ENCODE results near the gene CCDC171. TPM values are rescaled to one million over a fixed set of nuclear protein-coding genes. Genes with fewer than 3 reads are reported as not detected.
"Not testable (repeated sequence)": the region's sequence is repeated elsewhere in the genome, so short reads cannot be mapped to it uniquely, and the experiment has no call there.

CCDC171 gene
- total RNA-seq, 1 donor from 2014 or later = 2.9 TPM

- H3K27me3 ChIP-seq = no peaks in the 10 kb centered on the region
- no peaks in the 10 kb centered on the region for H3K4me1 ChIP-seq
- DNase-seq (ENCODE audit: extremely low spot score in 2 of 2) = no peak
- H3K27ac ChIP-seq = no peak overlapping the region
- no peaks in the 10 kb centered on the region for H3K36me3 ChIP-seq
- H3K9me3 ChIP-seq = no peaks in the 10 kb centered on the region
- intact Hi-C loops (cut with DNase I) = no loop called here
- TF ChIP-seq POLR2AphosphoS5 (IDR thresholded peaks at IDR 0.05; ENCODE audit: insufficient read depth in 1 of 2, low read depth in 1 of 2) (no peak), CTCF (IDR thresholded peaks at IDR 0.05) (no peak), POLR2A (IDR thresholded peaks at IDR 0.05) (no peak)
- no peak overlapping the region for H3K4me3 ChIP-seq
Measured at GRCh38 chr9:15696979-15697378, 144.1 kb downstream of the CCDC171 start.

- H3K36me3 ChIP-seq = no peaks in the 10 kb centered on the region
- no peaks in the 10 kb centered on the region for H3K27me3 ChIP-seq
- intact Hi-C loops (cut with DNase I) = no loop called here
- no peak for DNase-seq (ENCODE audit: extremely low spot score in 2 of 2)
- no peaks in the 10 kb centered on the region for H3K9me3 ChIP-seq
- no peak overlapping the region for H3K4me3 ChIP-seq
- TF ChIP-seq POLR2AphosphoS5 (IDR thresholded peaks at IDR 0.05; ENCODE audit: insufficient read depth in 1 of 2, low read depth in 1 of 2) (no peak), CTCF (IDR thresholded peaks at IDR 0.05) (no peak), POLR2A (IDR thresholded peaks at IDR 0.05) (no peak)
- no peak overlapping the region for H3K27ac ChIP-seq
- H3K4me1 ChIP-seq = no peaks in the 10 kb centered on the region
Measured at GRCh38 chr9:15697446-15697851, 144.6 kb downstream of the CCDC171 start.

- H3K4me3 ChIP-seq; H3K27me3 ChIP-seq; H3K9me3 ChIP-seq; DNase-seq (ENCODE audit: extremely low spot score in 2 of 2); intact Hi-C loops (cut with DNase I); H3K4me1 ChIP-seq; H3K27ac ChIP-seq; H3K36me3 ChIP-seq: not testable (repeated sequence)
Measured at GRCh38 chr9:15699876-15700559, 147.2 kb downstream of the CCDC171 start.

- H3K36me3 ChIP-seq = no peaks in the 10 kb centered on the region
- intact Hi-C loops (cut with DNase I) = no loop called here
- DNase-seq (ENCODE audit: extremely low spot score in 2 of 2) = no peak
- TF ChIP-seq POLR2AphosphoS5 (IDR thresholded peaks at IDR 0.05; ENCODE audit: insufficient read depth in 1 of 2, low read depth in 1 of 2) (no peak), CTCF (IDR thresholded peaks at IDR 0.05) (no peak), POLR2A (IDR thresholded peaks at IDR 0.05) (no peak)
- no peak overlapping the region for H3K27ac ChIP-seq
- H3K4me3 ChIP-seq = no peak overlapping the region
- H3K4me1 ChIP-seq = no peaks in the 10 kb centered on the region
- H3K9me3 ChIP-seq = no peaks in the 10 kb centered on the region
- no peaks in the 10 kb centered on the region for H3K27me3 ChIP-seq
Measured at GRCh38 chr9:15707000-15707399, 154.2 kb downstream of the CCDC171 start.

GRCh38 chr9:15711531-15711930 lies 158.7 kb downstream of the CCDC171 start:
- Histone ChIP-seq H3K27ac (no peak overlapping the region), H3K27me3 (no peaks in the 10 kb centered on the region), H3K9me3 (no peaks in the 10 kb centered on the region), H3K4me3 (no peak overlapping the region), H3K36me3 (no peaks in the 10 kb centered on the region), H3K4me1 (no peaks in the 10 kb centered on the region)
- DNase-seq (ENCODE audit: extremely low spot score in 2 of 2) = no peak
- intact Hi-C loops (cut with DNase I) = no loop called here
- TF ChIP-seq CTCF (IDR thresholded peaks at IDR 0.05) (no peak), POLR2A (IDR thresholded peaks at IDR 0.05) (no peak), POLR2AphosphoS5 (IDR thresholded peaks at IDR 0.05; ENCODE audit: insufficient read depth in 1 of 2, low read depth in 1 of 2) (no peak)
